ENCODE measurements around the gene GDAP2.

DNA sequence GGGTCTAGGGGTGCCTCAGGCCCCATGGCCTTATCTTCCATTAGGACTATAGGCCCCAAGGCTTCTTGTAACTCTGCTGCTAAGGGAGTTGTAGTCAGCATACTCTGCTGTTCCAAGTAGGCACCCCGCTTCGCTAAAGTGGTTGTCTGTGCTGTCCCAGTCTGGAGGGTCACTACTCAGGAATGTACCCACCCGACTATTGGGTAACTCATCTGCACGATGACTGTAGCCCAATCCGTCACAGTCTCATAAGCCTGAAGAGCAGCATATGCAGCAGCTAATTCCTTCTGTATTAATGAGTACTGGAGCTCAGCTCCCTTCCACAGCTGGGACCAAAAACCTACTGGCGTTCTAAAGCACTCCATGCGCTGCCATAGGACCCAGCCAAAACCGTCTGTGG is 111.0 kb downstream of the GDAP2 start:
- TF ChIP-seq GATA2 (IDR thresholded peaks at IDR 0.05; ENCODE audit: low read depth, low read length) (no peak), GATA3 (IDR thresholded peaks at IDR 0.05; ENCODE audit: low read depth, low read length) (no peak)

Data from SH-SY5Y (cell line).